GM12878 (cell line): ENCODE data around the gene SCN10A. TPM values are rescaled to one million over a fixed set of nuclear protein-coding genes. Genes with fewer than 3 reads are reported as not detected.

Experiments
- ATAC-seq: fragments of 200-7000 bp; cut with Tn5 transposase; 3 replicates; pipeline ENCODE4 v1.9.1; 2020; ENCODE audit warnings: mild to moderate bottlenecking, moderate library complexity
- BruUV-seq: library from RNA; stranded (reverse); fragments of 400-500 nt; replicated peaks from 2 replicates; lab custom pipeline; 2021; lab: Mats Ljungman, UMichigan
- CTCF ChIA-PET: fragments of 300-600 bp; sonication (Branson Sonifier 250); formaldehyde crosslinking; extraction: SDS; loops from one replicate; lab custom pipeline; 2021; ENCODE audit warnings: inconsistent platforms; lab: Yijun Ruan, JAX
- POLR2A ChIA-PET: fragments of 350-600 bp; formaldehyde crosslinking; extraction: SDS; loops from one replicate; lab custom pipeline; 2021; ENCODE audit warnings: inconsistent platforms; lab: Charles Lee
- RAD21 ChIA-PET: fragments of 300-600 bp; sonication (Branson Sonifier 250); formaldehyde crosslinking; loops from one replicate; lab custom pipeline; 2023; ENCODE audit warnings: antibody characterized with exemption; ENCODE audit not compliant: unreplicated experiment; lab: Charles Lee
- SMC1A ChIA-PET: fragments of 300-600 bp; sonication (Branson Sonifier 250); formaldehyde crosslinking; loops from one replicate; lab custom pipeline; 2023; ENCODE audit not compliant: unreplicated experiment, uncharacterized antibody; lab: Charles Lee
- DNase-seq: peaks from one replicate; pipeline ENCODE4 v3.0.0-alpha.2; 2011; ENCODE audit warnings: low read depth, low spot score
- FAIRE-seq: peaks from 3 replicates; lab custom pipeline; 2011; peaks lifted over from hg19 to GRCh38; lab: Jason Lieb, UNC
- H2AFZ ChIP-seq: 2 replicates; pipeline ENCODE4 v1.6.0; 2011; ENCODE audit warnings: low read depth, low read length, control low read depth; ENCODE audit not compliant: control insufficient read depth
- H3K27ac ChIP-seq: 2 replicates; pipeline ENCODE4 v1.5.1; 2011; ENCODE audit warnings: control low read depth; ENCODE audit not compliant: control insufficient read depth, insufficient read depth
- H3K27me3 ChIP-seq, 2 experiments: replicated peaks in 1 of 2; 2 replicates each; pipeline versions ENCODE4 v1.6.0 to v1.6.1; 2011; ENCODE audit warnings: low read length in 1 of 2; ENCODE audit not compliant: control insufficient read depth in 2 of 2, insufficient read depth in 2 of 2
- H3K36me3 ChIP-seq, 2 experiments: 2 replicates each; pipeline ENCODE4 v1.5.1; 2011; ENCODE audit warnings: low read length in 1 of 2; ENCODE audit not compliant: control insufficient read depth in 2 of 2, insufficient read depth in 2 of 2
- H3K4me1 ChIP-seq: 2 replicates; pipeline ENCODE4 v1.6.1; 2011; ENCODE audit warnings: mild to moderate bottlenecking, low read length, moderate library complexity, mixed read lengths; ENCODE audit not compliant: control insufficient read depth, insufficient read depth
- H3K4me2 ChIP-seq: 2 replicates; pipeline ENCODE4 v1.6.0; 2011; ENCODE audit warnings: control low read depth; ENCODE audit not compliant: control insufficient read depth, insufficient read depth
- H3K4me3 ChIP-seq: fragments of 200-600 bp; sonication (generic); 2 replicates; pipeline ENCODE4 v1.5.1; 2016
- H3K79me2 ChIP-seq: 2 replicates; pipeline ENCODE4 v1.6.0; 2011; ENCODE audit warnings: low read length; ENCODE audit not compliant: control insufficient read depth, insufficient read depth
- H3K9ac ChIP-seq: 2 replicates; pipeline ENCODE4 v1.8.0; 2011; ENCODE audit warnings: low read length, control low read depth, mixed read lengths; ENCODE audit not compliant: control insufficient read depth, insufficient read depth
- H3K9me3 ChIP-seq: replicated peaks from 3 replicates; pipeline ENCODE4 v1.5.1; 2011; ENCODE audit warnings: mild to moderate bottlenecking, low read length; ENCODE audit not compliant: control insufficient read depth, insufficient read depth
- H4K20me1 ChIP-seq: 2 replicates; pipeline ENCODE4 v1.6.0; 2011; ENCODE audit not compliant: control insufficient read depth, insufficient read depth
- KLF5 ChIP-seq: fragments of 450-650 bp; IDR thresholded peaks from 2 replicates; pipeline ENCODE4 v1.6.1; 2014; ENCODE audit warnings: mild to moderate bottlenecking; ENCODE audit not compliant: partially characterized antibody
- MEF2B ChIP-seq: fragments of 450-650 bp; IDR thresholded peaks from 2 replicates; pipeline ENCODE4 v1.6.1; 2018; ENCODE audit warnings: mild to moderate bottlenecking, moderate library complexity; ENCODE audit not compliant: partially characterized antibody, poor library complexity, severe bottlenecking
- NFIC ChIP-seq: IDR thresholded peaks from 2 replicates; pipeline ENCODE4 v1.6.1; 2012; ENCODE audit warnings: low read depth, mild to moderate bottlenecking, inconsistent platforms, low read length, moderate library complexity
- PML ChIP-seq: IDR thresholded peaks from 2 replicates; pipeline ENCODE4 v1.6.1; 2012; ENCODE audit warnings: low read length, inconsistent platforms
- RAD51 ChIP-seq: fragments of 450-650 bp; IDR thresholded peaks from 2 replicates; pipeline ENCODE4 v1.6.1; 2016; ENCODE audit warnings: moderate library complexity, mild to moderate bottlenecking, inconsistent platforms
- SIX5 ChIP-seq: IDR thresholded peaks from 2 replicates; pipeline ENCODE4 v1.6.1; 2011; ENCODE audit warnings: mild to moderate bottlenecking, low read depth, low read length, moderate library complexity; ENCODE audit not compliant: severe bottlenecking
- SP1 ChIP-seq: IDR thresholded peaks from one replicate; pipeline ENCODE4 v1.6.1; 2011; ENCODE audit warnings: low read depth, low read length
- TARDBP ChIP-seq: IDR thresholded peaks from 2 replicates; pipeline ENCODE4 v1.6.1; 2016; ENCODE audit warnings: borderline replicate concordance
- WGBS: methylation state at CpG from one replicate; pipeline ENCODE4 v1.1.6; 2016; ENCODE audit warnings: low lambda C conversion rate; ENCODE audit not compliant: insufficient replicate concordance, insufficient coverage; ENCODE audit errors: missing lambda C conversion rate; 5-methylcytosine and 5-hydroxymethylcytosine counted together
- in situ Hi-C: fragments of 300-500 bp; cut with MboI; formaldehyde crosslinking; loops from 9 replicates; pipeline ENCODE4 v1.14.3; 2018; ENCODE audit warnings: mixed read lengths
- intact Hi-C: fragments of 100-400 bp; cut with micrococcal nuclease; formaldehyde crosslinking; loops from one replicate; pipeline ENCODE4 v1.14.2; 2022; ENCODE audit not compliant: unreplicated experiment
- polyA plus RNA-seq, 11 experiments: library from polyadenylated mRNA; depleted of rRNA in 4 of 11; unstranded in 6 of 11; stranded (reverse) in 5 of 11; fragments of >200 nt; fragmentation: Nextera tagmentation in 4 of 11; fragmentation: Illumina TruSeq in 1 of 11; extraction: Ambion mirVana in 4 of 11; extraction: Trizol in 1 of 11; gene quantifications; 1 replicate in 1 of 11; 2 replicates in 10 of 11; pipeline versions ENCODE4 v1.2.1 to v1.2.3, GENCODE V29; 2011 to 2016; ENCODE audit warnings: inconsistent platforms in 2 of 11, missing spikeins in 2 of 11, low read depth in 1 of 11
- total RNA-seq, 4 experiments: library from RNA; depleted of rRNA in 3 of 4; stranded (reverse); fragments of >200 nt in 3 of 4; fragmentation: Illumina TruSeq in 1 of 4; extraction: Trizol in 1 of 4; gene quantifications; 2 replicates each; pipeline versions ENCODE4 v1.2.1 to v1.2.3, GENCODE V29; 2013 to 2021
- TF ChIP-seq, protein P1 (sequence below): fragments of 450-650 bp; IDR thresholded peaks from 2 replicates; pipeline ENCODE4 v1.6.1; 2017; ENCODE audit warnings: borderline replicate concordance
- TF ChIP-seq, protein P2 (sequence below): IDR thresholded peaks from 2 replicates; pipeline ENCODE4 v1.6.1; 2011; ENCODE audit warnings: borderline replicate concordance, low read depth, mild to moderate bottlenecking, moderate library complexity, low read length; ENCODE audit not compliant: insufficient read depth, poor library complexity, severe bottlenecking
- TF ChIP-seq, protein P3 (sequence below): fragments of 450-650 bp; conservative IDR thresholded peaks from 2 replicates; pipeline ENCODE4 v1.6.1; 2017; ENCODE audit warnings: mild to moderate bottlenecking, moderate library complexity

The SCN10A gene
- total and polyA plus RNA-seq, 10 of the 15 experiments (the other 5 are each of a cell fraction or from before 2014, with no cell fraction given): not detected

DNA sequence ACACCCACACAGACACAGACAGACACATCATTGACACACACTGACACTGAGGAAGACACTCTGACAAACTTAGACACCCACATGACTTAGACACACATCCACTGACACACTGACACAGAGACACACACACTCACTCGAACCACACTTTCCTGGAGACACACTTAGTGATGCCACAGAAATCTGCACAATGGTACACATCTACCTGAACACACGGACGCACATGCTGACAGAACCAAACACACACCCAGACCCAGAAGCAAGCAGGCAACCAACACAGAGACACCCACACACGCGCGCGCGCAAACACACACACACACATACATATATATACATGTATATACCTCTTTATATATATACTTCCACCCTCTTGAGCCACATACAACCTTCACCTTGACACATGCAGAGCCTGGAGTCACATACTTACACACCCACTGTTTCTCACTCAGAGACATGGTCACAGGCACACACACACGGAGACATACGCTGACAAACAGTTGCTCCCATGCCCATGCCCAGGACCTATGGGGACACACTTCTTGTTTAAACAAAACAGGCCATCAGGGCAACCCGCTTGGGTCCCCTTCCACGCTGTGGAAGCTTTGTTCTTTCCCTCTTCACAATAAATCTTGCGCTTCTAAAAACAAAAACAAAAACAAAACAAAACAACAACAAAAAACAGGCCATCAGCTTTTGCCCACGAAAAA lies 165.6 kb downstream of the SCN10A start:
- Histone ChIP-seq H3K36me3 (no peaks in the 10 kb centered on the region), H3K27ac (no peak overlapping the region), H3K9me3 (no peaks in the 10 kb centered on the region; the same call in 2 of the 3 replicates), H3K9ac (no peak overlapping the region), H4K20me1 (0 out of 2 replicates have a peak, but pooled peaks cover 2% of the 10 kb centered on the region), H3K4me2 (0 out of 2 replicates have a peak overlapping the region, but pooled peaks have one; percentile 22), H3K27me3 (peaks cover 8 to 12% of the 10 kb centered on the region in 2 experiments; a peak in 3 of 4 replicates), H3K4me1 (no peaks in the 10 kb centered on the region; the same call in 1 of the 2 replicates), H3K4me3 (no peak overlapping the region), H2AFZ (no peak overlapping the region), H3K79me2 (no peaks in the 10 kb centered on the region)
- intact Hi-C loops (loop anchor here (10.0 kb wide), 3 partner anchors 156 to 354 kb away; partner anchors contain the start of gene EXOG), in situ Hi-C loops (no loop called here)
- ChIA-PET CTCF (interaction anchor here (0.7 to 3.6 kb wide), 15 partner anchors 11 to 380 kb away, joined by 3 to 100 read pairs (median 4); partner anchors contain the start of gene EXOG), POLR2A (interaction anchor here (0.6 kb wide), 1 partner anchor 154 kb away, joined by 5 read pairs; no protein-coding TSS in a partner anchor), RAD21 (interaction anchor here (1.2 to 2.5 kb wide), 3 partner anchors 129 to 154 kb away, joined by 3 to 26 read pairs (median 10); partner anchors contain the start of gene EXOG), SMC1A (interaction anchor here (1.9 to 2.8 kb wide), 3 partner anchors 126 to 350 kb away, joined by 7 to 13 read pairs (median 9); no protein-coding TSS in a partner anchor)
- WGBS: 80% methylated on average over 14 of the region's 14 CpGs
- FAIRE-seq: no peak
- no TSS peak for BruUV-seq
- no peak; the same call in 2 of the 3 replicates for ATAC-seq
- no peak for DNase-seq
- TF ChIP-seq RAD51 (no peak), MEF2B (no peak), PML (no peak), KLF5 (no peak), TARDBP (no peak), SIX5 (no peak), SP1 (no peak), NFIC (0 out of 2 replicates have a peak, but pooled peaks have one; percentile 18)
- TF ChIP-seq, protein P1, sequence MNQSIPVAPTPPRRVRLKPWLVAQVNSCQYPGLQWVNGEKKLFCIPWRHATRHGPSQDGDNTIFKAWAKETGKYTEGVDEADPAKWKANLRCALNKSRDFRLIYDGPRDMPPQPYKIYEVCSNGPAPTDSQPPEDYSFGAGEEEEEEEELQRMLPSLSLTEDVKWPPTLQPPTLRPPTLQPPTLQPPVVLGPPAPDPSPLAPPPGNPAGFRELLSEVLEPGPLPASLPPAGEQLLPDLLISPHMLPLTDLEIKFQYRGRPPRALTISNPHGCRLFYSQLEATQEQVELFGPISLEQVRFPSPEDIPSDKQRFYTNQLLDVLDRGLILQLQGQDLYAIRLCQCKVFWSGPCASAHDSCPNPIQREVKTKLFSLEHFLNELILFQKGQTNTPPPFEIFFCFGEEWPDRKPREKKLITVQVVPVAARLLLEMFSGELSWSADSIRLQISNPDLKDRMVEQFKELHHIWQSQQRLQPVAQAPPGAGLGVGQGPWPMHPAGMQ: no peak
- TF ChIP-seq, protein P2, sequence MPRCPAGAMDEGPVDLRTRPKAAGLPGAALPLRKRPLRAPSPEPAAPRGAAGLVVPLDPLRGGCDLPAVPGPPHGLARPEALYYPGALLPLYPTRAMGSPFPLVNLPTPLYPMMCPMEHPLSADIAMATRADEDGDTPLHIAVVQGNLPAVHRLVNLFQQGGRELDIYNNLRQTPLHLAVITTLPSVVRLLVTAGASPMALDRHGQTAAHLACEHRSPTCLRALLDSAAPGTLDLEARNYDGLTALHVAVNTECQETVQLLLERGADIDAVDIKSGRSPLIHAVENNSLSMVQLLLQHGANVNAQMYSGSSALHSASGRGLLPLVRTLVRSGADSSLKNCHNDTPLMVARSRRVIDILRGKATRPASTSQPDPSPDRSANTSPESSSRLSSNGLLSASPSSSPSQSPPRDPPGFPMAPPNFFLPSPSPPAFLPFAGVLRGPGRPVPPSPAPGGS: peak; percentile 70
- TF ChIP-seq, protein P3, sequence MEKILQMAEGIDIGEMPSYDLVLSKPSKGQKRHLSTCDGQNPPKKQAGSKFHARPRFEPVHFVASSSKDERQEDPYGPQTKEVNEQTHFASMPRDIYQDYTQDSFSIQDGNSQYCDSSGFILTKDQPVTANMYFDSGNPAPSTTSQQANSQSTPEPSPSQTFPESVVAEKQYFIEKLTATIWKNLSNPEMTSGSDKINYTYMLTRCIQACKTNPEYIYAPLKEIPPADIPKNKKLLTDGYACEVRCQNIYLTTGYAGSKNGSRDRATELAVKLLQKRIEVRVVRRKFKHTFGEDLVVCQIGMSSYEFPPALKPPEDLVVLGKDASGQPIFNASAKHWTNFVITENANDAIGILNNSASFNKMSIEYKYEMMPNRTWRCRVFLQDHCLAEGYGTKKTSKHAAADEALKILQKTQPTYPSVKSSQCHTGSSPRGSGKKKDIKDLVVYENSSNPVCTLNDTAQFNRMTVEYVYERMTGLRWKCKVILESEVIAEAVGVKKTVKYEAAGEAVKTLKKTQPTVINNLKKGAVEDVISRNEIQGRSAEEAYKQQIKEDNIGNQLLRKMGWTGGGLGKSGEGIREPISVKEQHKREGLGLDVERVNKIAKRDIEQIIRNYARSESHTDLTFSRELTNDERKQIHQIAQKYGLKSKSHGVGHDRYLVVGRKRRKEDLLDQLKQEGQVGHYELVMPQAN: no peak
